Bronchial epithelial cell (primary cell): ENCODE data around the gene WNT7B. TPM values are rescaled to one million over a fixed set of nuclear protein-coding genes. Genes with fewer than 3 reads are reported as not detected.

ENCODE experiments used
- DNase-seq: peaks from one replicate; pipeline ENCODE4 v3.0.0-alpha.2; 2010; ENCODE audit warnings: low read depth
- FAIRE-seq: peaks from 2 replicates; lab custom pipeline; 2011; peaks lifted over from hg19 to GRCh38; lab: Jason Lieb, UNC
- H3K27me3 ChIP-seq: 2 replicates; pipeline ENCODE4 v1.5.1; 2011; ENCODE audit warnings: low read length; ENCODE audit not compliant: control insufficient read depth, insufficient read depth
- H3K36me3 ChIP-seq: 2 replicates; pipeline ENCODE4 v1.5.1; 2011; ENCODE audit warnings: low read length; ENCODE audit not compliant: control insufficient read depth, insufficient read depth
- H3K4me3 ChIP-seq: 2 replicates; pipeline ENCODE4 v1.5.1; 2011; ENCODE audit warnings: mild to moderate bottlenecking, low read depth, low read length, control low read depth
- total RNA-seq: library from RNA; depleted of rRNA; stranded (reverse); fragments of >200 nt; gene quantifications from 2 replicates; pipeline ENCODE4 v1.2.1, GENCODE V29; 2014
- TF ChIP-seq, protein P1 (sequence below): IDR thresholded peaks from 2 replicates; pipeline ENCODE4 v1.5.1; 2011; ENCODE audit warnings: mild to moderate bottlenecking, moderate library complexity, low read length, control low read depth, inconsistent platforms; ENCODE audit not compliant: insufficient read depth, severe bottlenecking

WNT7B gene
- total RNA-seq, 1 donor from 2014 or later = 18.2 TPM

- Histone ChIP-seq H3K27me3 (no peaks in the 10 kb centered on the region), H3K4me3 (no peak overlapping the region), H3K36me3 (no peaks in the 10 kb centered on the region)
- DNase-seq (no peak), FAIRE-seq (no peak)
- TF ChIP-seq, protein P1, sequence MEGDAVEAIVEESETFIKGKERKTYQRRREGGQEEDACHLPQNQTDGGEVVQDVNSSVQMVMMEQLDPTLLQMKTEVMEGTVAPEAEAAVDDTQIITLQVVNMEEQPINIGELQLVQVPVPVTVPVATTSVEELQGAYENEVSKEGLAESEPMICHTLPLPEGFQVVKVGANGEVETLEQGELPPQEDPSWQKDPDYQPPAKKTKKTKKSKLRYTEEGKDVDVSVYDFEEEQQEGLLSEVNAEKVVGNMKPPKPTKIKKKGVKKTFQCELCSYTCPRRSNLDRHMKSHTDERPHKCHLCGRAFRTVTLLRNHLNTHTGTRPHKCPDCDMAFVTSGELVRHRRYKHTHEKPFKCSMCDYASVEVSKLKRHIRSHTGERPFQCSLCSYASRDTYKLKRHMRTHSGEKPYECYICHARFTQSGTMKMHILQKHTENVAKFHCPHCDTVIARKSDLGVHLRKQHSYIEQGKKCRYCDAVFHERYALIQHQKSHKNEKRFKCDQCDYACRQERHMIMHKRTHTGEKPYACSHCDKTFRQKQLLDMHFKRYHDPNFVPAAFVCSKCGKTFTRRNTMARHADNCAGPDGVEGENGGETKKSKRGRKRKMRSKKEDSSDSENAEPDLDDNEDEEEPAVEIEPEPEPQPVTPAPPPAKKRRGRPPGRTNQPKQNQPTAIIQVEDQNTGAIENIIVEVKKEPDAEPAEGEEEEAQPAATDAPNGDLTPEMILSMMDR = no peak
Observed at GRCh38 chr22:45972889-45973253, 4.1 kb downstream of the WNT7B start.

GRCh38 chr22:45972091-45972888, 4.7 kb downstream of the WNT7B start:
- H3K27me3 ChIP-seq = no peaks in the 10 kb centered on the region
- no peak for DNase-seq
- no peak overlapping the region for H3K4me3 ChIP-seq
- FAIRE-seq = no peak
- H3K36me3 ChIP-seq = no peaks in the 10 kb centered on the region
- TF ChIP-seq, protein P1 = no peak

- TF ChIP-seq, protein P1 = no peak
- H3K36me3 ChIP-seq = no peaks in the 10 kb centered on the region
- no peak overlapping the region for H3K4me3 ChIP-seq
- FAIRE-seq (no peak), DNase-seq (no peak)
- H3K27me3 ChIP-seq = no peaks in the 10 kb centered on the region
Observed at GRCh38 chr22:45971408-45972028, 5.4 kb downstream of the WNT7B start.

GRCh38 chr22:45970705-45971407, 6.1 kb downstream of the WNT7B start:
- no peaks in the 10 kb centered on the region for H3K36me3 ChIP-seq
- H3K27me3 ChIP-seq = no peaks in the 10 kb centered on the region
- FAIRE-seq (no peak), DNase-seq (no peak)
- TF ChIP-seq, protein P1 = no peak
- no peak overlapping the region for H3K4me3 ChIP-seq

- Histone ChIP-seq H3K4me3 (no peak overlapping the region), H3K27me3 (no peaks in the 10 kb centered on the region), H3K36me3 (no peaks in the 10 kb centered on the region)
- no peak for DNase-seq
- TF ChIP-seq, protein P1 = no peak
- no peak for FAIRE-seq
Observed at GRCh38 chr22:45969801-45970470, 7.0 kb downstream of the WNT7B start.
